Renal cortex interstitium (tissue), 11 donors: ENCODE measurements around the gene LRMDA. TPM values are rescaled to one million over a fixed set of nuclear protein-coding genes. Genes with fewer than 3 reads are reported as not detected.

Source experiments
- DNase-seq, 11 donors: peaks; one replicate each; pipeline ENCODE4 v3.0.0-alpha.2; 2013; ENCODE audit warnings: low read depth in 9 of 11, low spot score in 4 of 11; ENCODE audit errors: extremely low read depth in 1 of 11
- polyA plus RNA-seq, 3 donors: library from polyadenylated mRNA; unstranded; fragments of 120-200 nt; gene quantifications; one replicate each; pipeline ENCODE4 v1.2.1, GENCODE V29; 2013; ENCODE audit not compliant: insufficient read length in 3 of 3

The LRMDA gene
- polyA plus RNA-seq, 3 donors, result 17.1 to 22.3 (median 21.0) TPM

- no peak for DNase-seq
Observed at GRCh38 chr10:76444034-76444800, 1012.8 kb downstream of the LRMDA start.

GRCh38 chr10:76447578-76447977 is 1016.2 kb downstream of the LRMDA start:
- DNase-seq, result no peak

- no peak for DNase-seq
Observed at GRCh38 chr10:76451911-76452310, 1020.5 kb downstream of the LRMDA start.

- DNase-seq, result no peak
Observed at GRCh38 chr10:76453332-76453731, 1021.9 kb downstream of the LRMDA start.

GRCh38 chr10:76453997-76454396 is 1022.6 kb downstream of the LRMDA start:
- DNase-seq, result no peak

GRCh38 chr10:76454506-76455140 is 1023.2 kb downstream of the LRMDA start:
- no peak for DNase-seq

GRCh38 chr10:76456197-76456596 is 1024.8 kb downstream of the LRMDA start:
- no peak for DNase-seq

GRCh38 chr10:76459016-76459730 is 1027.7 kb downstream of the LRMDA start:
- DNase-seq, result no peak

- no peak for DNase-seq
Observed at GRCh38 chr10:76461024-76461423, 1029.6 kb downstream of the LRMDA start.

- DNase-seq, result no peak
Observed at GRCh38 chr10:76463111-76463510, 1031.7 kb downstream of the LRMDA start.

- DNase-seq, result no peak
Observed at GRCh38 chr10:76466836-76467503, 1035.5 kb downstream of the LRMDA start.

- no peak for DNase-seq
Observed at GRCh38 chr10:76469675-76470074, 1038.3 kb downstream of the LRMDA start.

- no peak for DNase-seq
Observed at GRCh38 chr10:76479103-76479790, 1047.8 kb downstream of the LRMDA start.

GRCh38 chr10:76481178-76481577 is 1049.8 kb downstream of the LRMDA start:
- DNase-seq, result no peak

- DNase-seq, result no peak
Observed at GRCh38 chr10:76487582-76487981, 1056.2 kb downstream of the LRMDA start.

- DNase-seq, result no peak
Observed at GRCh38 chr10:76488602-76489001, 1057.2 kb downstream of the LRMDA start.

- DNase-seq, result no peak
Observed at GRCh38 chr10:76491216-76491615, 1059.8 kb downstream of the LRMDA start.

- DNase-seq, result no peak
Observed at GRCh38 chr10:76492026-76492425, 1060.6 kb downstream of the LRMDA start.
